ENCODE measurements around the gene GCLC.

GCLC gene

GRCh38 chr6:53494076-53494475 lies 50.8 kb downstream of the GCLC start:
- in situ Hi-C loops (cut with MboI; ENCODE audit: low sequenced_read_pairs, unreplicated experiment), result loop anchor here (10.0 kb wide), 2 partner anchors 161 to 231 kb away; no protein-coding TSS in a partner anchor
- no peak for TF ChIP-seq CTCF (IDR thresholded peaks at IDR 0.05; ENCODE audit: borderline replicate concordance, control extremely low read depth, extremely low read depth, insufficient read depth, missing control alignments)
- DNase-seq (ENCODE audit: low spot score), result no peak

- no peak for DNase-seq (ENCODE audit: low spot score)
- no peak for TF ChIP-seq CTCF (IDR thresholded peaks at IDR 0.05; ENCODE audit: borderline replicate concordance, control extremely low read depth, extremely low read depth, insufficient read depth, missing control alignments)
- in situ Hi-C loops (cut with MboI; ENCODE audit: low sequenced_read_pairs, unreplicated experiment), result loop anchor here (10.0 kb wide), 2 partner anchors 161 to 231 kb away; no protein-coding TSS in a partner anchor
Measured at GRCh38 chr6:53493635-53494025, 51.3 kb downstream of the GCLC start.

- peak; percentile 46 for TF ChIP-seq CTCF (IDR thresholded peaks at IDR 0.05; ENCODE audit: borderline replicate concordance, control extremely low read depth, extremely low read depth, insufficient read depth, missing control alignments)
- in situ Hi-C loops (cut with MboI; ENCODE audit: low sequenced_read_pairs, unreplicated experiment), result loop anchor here (10.0 kb wide), 2 partner anchors 162 to 232 kb away; no protein-coding TSS in a partner anchor
- peak; percentile 20 for DNase-seq (ENCODE audit: low spot score)
Measured at GRCh38 chr6:53492860-53493634, 51.9 kb downstream of the GCLC start.

GRCh38 chr6:53487080-53487479 lies 57.8 kb downstream of the GCLC start:
- in situ Hi-C loops (cut with MboI; ENCODE audit: low sequenced_read_pairs, unreplicated experiment), result no loop called here
- no peak for DNase-seq (ENCODE audit: low spot score)
- no peak for TF ChIP-seq CTCF (IDR thresholded peaks at IDR 0.05; ENCODE audit: borderline replicate concordance, control extremely low read depth, extremely low read depth, insufficient read depth, missing control alignments)

- TF ChIP-seq CTCF (IDR thresholded peaks at IDR 0.05; ENCODE audit: borderline replicate concordance, control extremely low read depth, extremely low read depth, insufficient read depth, missing control alignments), result no peak
- DNase-seq (ENCODE audit: low spot score), result no peak
- in situ Hi-C loops (cut with MboI; ENCODE audit: low sequenced_read_pairs, unreplicated experiment), result no loop called here
Measured at GRCh38 chr6:53486679-53487078, 58.2 kb downstream of the GCLC start.

- peak; percentile 80 for TF ChIP-seq CTCF (IDR thresholded peaks at IDR 0.05; ENCODE audit: borderline replicate concordance, control extremely low read depth, extremely low read depth, insufficient read depth, missing control alignments)
- in situ Hi-C loops (cut with MboI; ENCODE audit: low sequenced_read_pairs, unreplicated experiment), result loop anchor here (5.0 kb wide), 1 partner anchor 312 kb away; no protein-coding TSS in a partner anchor
Measured at GRCh38 chr6:53484476-53485280, 60.2 kb downstream of the GCLC start.

More at GRCh38 chr6:53484476-53485280, 60.2 kb downstream of the GCLC start:
- peak; percentile 21 for DNase-seq (ENCODE audit: low spot score)

Measured in GM13976 (cell line).